ENCODE measurements around the gene PKLR.

Gene PKLR

GRCh38 chr1:155282488-155283091 lies 18.6 kb downstream of the PKLR start:
- no peak for DNase-seq

GRCh38 chr1:155279268-155279667 lies 22.0 kb downstream of the PKLR start:
- DNase-seq, result no peak

- DNase-seq, result no peak
These were observed 22.5 kb downstream of the PKLR start for GRCh38 chr1:155278689-155279160.

GRCh38 chr1:155277902-155278688 lies 23.1 kb downstream of the PKLR start:
- peak; percentile 80 for DNase-seq

GRCh38 chr1:155277070-155277901 lies 24.0 kb downstream of the PKLR start, which contains the start of gene HCN3:
Gene HCN3, plus strand, starts transcription at chr1:155277463. Its CDS starts 128 bp downstream, at chr1:155277591.
- peak; percentile 99 for DNase-seq

- peak; percentile 99 for DNase-seq
These were observed 27.6 kb downstream of the PKLR start, which contains the start of gene CLK2 for GRCh38 chr1:155273343-155274245. Gene CLK2, minus strand, starts transcription at chr1:155273504. Its CDS starts 2,527 bp downstream, at chr1:155270977.

GRCh38 chr1:155272466-155273342 lies 28.5 kb downstream of the PKLR start:
- no peak for DNase-seq

- no peak for DNase-seq
These were observed 31.9 kb downstream of the PKLR start for GRCh38 chr1:155269381-155269780.

- no peak for DNase-seq
These were observed 32.6 kb downstream of the PKLR start for GRCh38 chr1:155268630-155269029.

- no peak for DNase-seq
These were observed 33.9 kb downstream of the PKLR start for GRCh38 chr1:155267373-155267772.

GRCh38 chr1:155266553-155266952 lies 34.7 kb downstream of the PKLR start:
- DNase-seq, result no peak

GRCh38 chr1:155263067-155263466 lies 38.2 kb downstream of the PKLR start:
- DNase-seq, result no peak

GRCh38 chr1:155261852-155262673 lies 39.2 kb downstream of the PKLR start, which contains the start of gene SCAMP3:
Gene SCAMP3, minus strand, starts transcription at chr1:155262360. Its CDS starts 209 bp downstream, at chr1:155262151.
- peak; percentile 93 for DNase-seq

GRCh38 chr1:155261493-155261851 lies 39.8 kb downstream of the PKLR start:
- DNase-seq, result peak; percentile 32

GRCh38 chr1:155260276-155260675 lies 41.0 kb downstream of the PKLR start:
- DNase-seq, result no peak

GRCh38 chr1:155256058-155256852 lies 45.0 kb downstream of the PKLR start:
- no peak for DNase-seq

GRCh38 chr1:155255243-155256007 lies 45.8 kb downstream of the PKLR start, which contains the start of gene ENTREP3:
Gene ENTREP3, minus strand, starts transcription at chr1:155255483. Its CDS starts 606 bp downstream, at chr1:155254877.
- peak; percentile 89 for DNase-seq

- peak; percentile 24 for DNase-seq
These were observed 46.5 kb downstream of the PKLR start for GRCh38 chr1:155254714-155255242.

Measured in stimulated activated CD4-positive, alpha-beta T cell treated with anti-CD3 and anti-CD28 coated beads, Interleukin-15, amount 100 ng/mL, for 24 hours (primary cell).